22Rv1 (cell line): Measurements from ENCODE around the gene OR10H1.
"Not testable (repeated sequence)": the region's sequence is repeated elsewhere in the genome, so short reads cannot be mapped to it uniquely, and the experiment has no call there.

Source experiments
- H3K27ac ChIP-seq: fragments of 450-650 bp; 2 replicates; pipeline ENCODE4 v1.5.1; 2017
- CTCF ChIP-seq: fragments of 450-650 bp; IDR thresholded peaks from 2 replicates; pipeline ENCODE4 v1.5.1; 2017; ENCODE audit warnings: mild to moderate bottlenecking
- ZFX ChIP-seq: fragments of 450-650 bp; IDR thresholded peaks from 2 replicates; pipeline ENCODE4 v1.6.1; 2017; ENCODE audit warnings: antibody characterized with exemption, borderline replicate concordance

Gene OR10H1

GRCh38 chr19:15825753-15826152, 10.3 kb upstream of the OR10H1 start:
- TF ChIP-seq ZFX (no peak), CTCF (no peak)
- H3K27ac ChIP-seq = no peak overlapping the region

- H3K27ac ChIP-seq = no peak overlapping the region
- no peak for TF ChIP-seq CTCF
- no peak for TF ChIP-seq ZFX
Measured at GRCh38 chr19:15820646-15821045, 5.2 kb upstream of the OR10H1 start.

- TF ChIP-seq ZFX = no peak
- no peak for TF ChIP-seq CTCF
- no peak overlapping the region for H3K27ac ChIP-seq
Measured at GRCh38 chr19:15813916-15814315, 1.5 kb downstream of the OR10H1 start.

GRCh38 chr19:15812060-15812722, 3.3 kb downstream of the OR10H1 start:
- TF ChIP-seq ZFX (no peak), CTCF (no peak)
- no peak overlapping the region for H3K27ac ChIP-seq

- H3K27ac ChIP-seq = no peak overlapping the region
- TF ChIP-seq ZFX = no peak
- TF ChIP-seq CTCF = no peak
Measured at GRCh38 chr19:15811476-15811875, 4.0 kb downstream of the OR10H1 start.

- TF ChIP-seq CTCF (0 out of 2 replicates have a peak, but pooled peaks have one; percentile 4), ZFX (no peak)
Measured at GRCh38 chr19:15810335-15810734, 5.1 kb downstream of the OR10H1 start.

GRCh38 chr19:15794279-15794678, 21.2 kb downstream of the OR10H1 start:
- not testable (repeated sequence) for H3K27ac ChIP-seq

More at GRCh38 chr19:15810335-15810734, 5.1 kb downstream of the OR10H1 start:
- no peak overlapping the region for H3K27ac ChIP-seq

GRCh38 chr19:15790096-15790495, 25.4 kb downstream of the OR10H1 start:
- H3K27ac ChIP-seq = no peak overlapping the region
- no peak for TF ChIP-seq CTCF
- no peak for TF ChIP-seq ZFX
